ELR (cell line): ENCODE measurements around the gene ABCA8.
"Not testable (repeated sequence)": the region's sequence is repeated elsewhere in the genome, so short reads cannot be mapped to it uniquely, and the experiment has no call there.

Experiments used
- DNase-seq: peaks from one replicate; pipeline ENCODE4 v3.0.0-alpha.2; 2015; ENCODE audit warnings: low read depth

The ABCA8 gene

DNA sequence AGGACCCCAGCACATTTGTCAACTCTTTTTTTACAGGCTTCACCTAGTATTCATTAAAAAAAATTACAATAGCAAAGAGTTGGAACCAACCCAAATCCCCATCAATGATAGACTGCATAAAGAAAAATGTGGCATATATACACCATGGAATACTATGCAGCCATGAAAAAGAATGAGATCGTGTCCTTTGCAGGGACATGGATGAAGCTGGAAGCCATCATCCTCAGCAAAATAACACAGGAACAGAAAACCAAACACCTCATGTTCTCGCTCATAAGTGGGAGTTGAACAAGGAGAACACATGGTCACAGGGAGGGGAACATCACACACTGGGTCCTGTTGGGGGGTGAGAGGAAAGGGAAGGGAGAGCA, 11.4 kb downstream of the ABCA8 start:
- not testable (repeated sequence) for DNase-seq

DNA sequence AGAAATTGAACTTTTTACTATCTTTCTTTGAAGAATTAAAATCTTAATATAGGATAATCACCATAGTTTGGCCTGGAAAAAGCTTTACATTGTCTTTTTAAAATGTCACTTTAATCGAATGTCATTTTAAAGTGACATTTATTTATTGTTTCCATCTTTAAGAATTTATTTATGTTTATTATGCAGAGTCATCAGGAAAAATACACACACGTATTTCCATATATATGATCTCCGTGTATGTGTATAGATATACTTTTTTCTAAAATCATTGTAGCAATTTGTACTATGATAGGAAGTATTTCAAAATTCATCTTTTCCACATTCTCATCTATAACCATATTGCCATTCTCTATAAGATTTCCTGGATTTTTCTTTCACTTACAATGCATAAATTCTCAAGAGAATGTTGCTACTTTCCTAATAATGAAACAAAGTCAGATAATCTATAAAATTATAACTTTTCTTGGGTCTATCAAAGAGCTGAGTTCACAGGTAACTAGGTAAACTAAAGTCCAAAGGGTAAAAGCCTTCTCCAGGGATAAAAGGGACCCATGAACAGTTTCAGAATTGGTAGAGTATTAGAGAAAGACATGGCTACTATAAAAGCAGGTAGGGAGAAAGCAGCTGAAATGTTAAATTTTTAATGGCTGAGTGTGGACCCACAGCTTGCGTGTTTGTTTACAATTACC, 11.9 kb downstream of the ABCA8 start:
- DNase-seq = no peak

DNA sequence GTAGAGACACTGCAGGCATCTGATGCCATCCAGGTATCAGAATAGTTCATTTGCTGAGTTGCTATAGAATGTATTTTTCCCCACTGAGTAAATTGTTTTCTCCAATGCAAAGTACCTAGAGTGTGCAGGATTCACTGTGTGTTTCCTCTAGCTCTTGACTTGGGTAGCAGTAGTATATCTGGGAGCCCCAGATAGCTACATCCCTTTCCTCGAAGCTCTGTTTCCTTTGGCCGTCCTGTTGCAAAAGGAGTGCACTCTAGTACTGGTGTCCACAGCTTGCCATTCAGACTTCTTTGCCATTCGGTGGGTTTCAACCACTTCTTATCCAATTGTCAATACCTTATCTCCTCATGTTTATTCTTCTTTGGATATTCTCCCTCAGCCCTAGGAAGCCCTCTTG, 12.8 kb downstream of the ABCA8 start:
- DNase-seq = no peak

DNA sequence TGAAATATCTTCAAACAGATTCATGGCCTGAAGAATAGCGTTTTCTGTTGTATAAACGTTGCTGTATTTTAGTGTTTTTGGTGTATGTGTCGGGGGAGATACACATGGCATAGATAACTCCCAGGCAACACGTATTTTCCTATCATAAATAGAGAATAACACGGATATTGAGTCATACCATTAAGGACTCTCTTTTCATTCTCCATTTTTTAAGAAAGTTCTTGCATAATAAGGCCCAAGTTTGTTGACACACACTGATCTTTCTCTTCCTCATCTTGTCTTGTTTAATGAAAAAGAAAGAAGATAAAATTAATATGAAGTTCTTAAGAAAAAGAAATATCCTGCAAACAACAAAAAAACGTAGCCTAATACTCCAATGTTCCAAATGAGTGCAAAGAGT, 13.4 kb downstream of the ABCA8 start:
- DNase-seq = no peak

DNA sequence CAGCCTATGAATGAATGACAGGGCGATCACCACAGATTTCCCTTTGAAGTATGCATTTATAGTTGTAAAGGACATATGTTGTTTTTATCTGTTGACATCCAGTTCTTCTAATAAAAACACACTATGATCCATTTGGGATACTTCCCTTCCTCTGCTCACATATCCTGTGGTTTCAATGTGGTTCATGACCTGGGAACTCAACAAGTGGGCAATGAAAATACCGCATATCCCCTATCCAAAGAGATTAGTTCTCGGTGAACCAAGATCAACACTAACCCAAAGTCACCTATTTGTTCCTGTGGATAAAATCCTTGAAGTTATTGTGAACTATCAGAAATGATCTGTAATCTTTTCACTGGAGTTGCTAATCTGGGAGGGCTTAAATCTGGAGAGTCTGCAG, 16.0 kb downstream of the ABCA8 start:
- DNase-seq = no peak

DNA sequence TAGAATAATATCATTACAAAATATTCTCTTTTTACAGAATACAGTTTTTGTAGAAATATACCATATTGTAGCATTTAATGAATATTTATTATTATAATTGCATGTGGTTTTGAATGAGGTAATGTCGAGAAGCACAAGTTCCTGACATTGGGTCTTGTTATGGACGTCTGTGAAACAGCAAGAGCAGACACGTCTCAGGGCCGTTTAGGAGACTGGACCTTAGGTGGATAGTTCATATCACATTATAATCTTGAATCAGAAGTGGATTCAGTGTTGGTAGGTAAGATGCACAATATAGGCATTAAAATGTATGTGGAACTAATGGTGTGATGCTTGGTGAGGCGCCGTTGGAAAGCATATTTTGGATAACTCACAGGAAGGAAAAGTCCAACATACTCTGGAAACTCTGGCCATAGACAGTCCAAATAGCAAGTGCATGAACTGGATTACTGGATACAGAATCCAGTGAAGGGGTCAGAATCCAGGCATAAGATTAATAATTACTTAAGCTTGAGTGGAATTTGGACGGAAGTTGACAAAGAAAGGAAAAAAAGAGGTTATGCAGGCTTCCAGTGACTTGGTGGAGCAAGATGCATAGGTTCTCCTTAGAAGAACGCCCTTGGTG, 17.2 kb downstream of the ABCA8 start:
- DNase-seq = no peak

DNA sequence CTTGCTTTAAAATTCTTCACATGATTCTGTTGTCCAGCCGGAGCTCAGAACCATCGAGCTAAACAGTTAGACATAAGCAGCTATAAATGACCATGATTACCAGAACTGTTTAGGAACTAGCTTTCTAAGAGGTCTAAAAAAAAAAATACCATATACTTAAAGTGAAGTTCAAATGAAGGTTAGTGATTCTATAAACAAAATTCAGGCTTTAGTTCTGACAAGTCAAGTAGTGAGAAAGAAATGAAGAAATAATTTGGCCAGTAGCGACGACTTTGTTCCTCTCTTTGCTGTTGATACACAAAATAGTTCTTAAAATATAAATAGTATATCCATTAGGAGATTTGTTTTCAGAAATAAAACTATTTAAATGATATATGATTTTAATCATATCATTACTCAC, 27.7 kb downstream of the ABCA8 start:
- no peak for DNase-seq

DNA sequence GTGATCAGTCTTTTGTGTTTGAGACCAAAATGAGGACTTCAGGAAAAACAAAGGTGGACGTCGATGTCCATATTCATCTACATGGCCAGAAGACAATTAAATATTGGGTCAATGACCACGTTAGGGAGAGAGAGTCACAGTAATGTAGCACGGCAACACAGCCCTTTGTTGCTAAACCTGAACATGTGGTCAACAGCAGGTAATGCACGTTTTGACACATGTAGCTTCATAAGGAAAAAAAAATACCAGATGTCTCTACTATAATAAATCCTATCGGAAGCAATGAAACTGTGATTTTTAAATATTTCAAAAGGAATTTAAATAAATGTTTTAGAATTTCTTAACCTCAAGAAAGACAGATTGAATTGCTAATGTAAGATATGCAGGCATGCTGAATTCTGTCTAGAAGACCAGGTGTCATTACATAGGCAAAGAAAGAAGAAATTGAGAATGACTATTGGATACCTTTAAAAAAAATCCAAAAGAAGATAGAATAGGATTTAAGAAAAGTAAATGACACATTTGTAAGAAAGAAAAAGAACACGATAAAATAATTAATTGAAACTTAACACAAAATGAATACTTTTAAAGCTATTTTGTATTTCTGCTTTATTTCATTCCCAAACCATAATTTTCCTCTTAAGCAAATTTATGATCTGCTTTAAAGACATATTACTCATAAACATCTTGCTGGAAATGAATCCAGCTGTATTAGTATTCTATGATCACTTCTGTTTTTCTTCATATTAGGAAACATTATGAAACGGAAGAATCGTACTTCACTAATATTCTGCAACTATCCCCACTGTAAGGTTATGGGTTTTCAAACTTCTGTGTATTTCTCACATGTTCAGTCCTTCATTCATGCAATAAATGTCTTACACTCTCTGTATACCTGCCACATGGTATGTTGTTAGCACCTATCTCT, 30.1 kb downstream of the ABCA8 start:
- DNase-seq = no peak

DNA sequence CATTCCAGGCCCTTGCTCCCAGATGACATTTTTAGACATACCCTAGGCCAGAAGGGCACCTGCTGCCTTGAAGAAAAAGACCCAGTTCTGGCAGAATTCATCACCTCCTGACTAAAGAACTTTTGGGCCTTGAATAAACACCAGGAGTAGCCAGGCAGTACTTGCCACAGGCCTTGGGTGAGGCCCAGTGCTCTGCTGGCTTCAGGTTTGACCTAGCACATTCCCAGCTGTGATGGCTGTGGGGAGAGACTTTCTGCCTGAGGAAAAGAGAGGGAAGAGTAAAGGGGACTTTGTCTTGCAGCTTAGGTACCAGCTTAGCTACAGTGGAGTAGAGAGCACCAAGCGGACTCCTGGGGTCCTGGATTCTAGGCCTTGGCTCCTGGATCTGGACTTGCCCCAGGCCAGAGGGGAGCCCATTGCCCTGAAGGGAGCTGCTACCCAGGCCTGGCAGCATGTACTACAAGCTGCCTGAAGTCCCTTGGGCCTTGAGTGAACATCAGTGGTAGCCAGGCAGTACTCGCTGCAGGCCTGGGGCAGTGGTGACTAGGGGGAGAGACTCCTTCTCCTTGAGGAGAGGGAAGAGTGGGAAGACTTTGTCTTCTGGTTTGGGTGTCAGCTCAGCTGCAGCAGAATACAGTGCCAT, 44.3 kb downstream of the ABCA8 start:
- no peak for DNase-seq

DNA sequence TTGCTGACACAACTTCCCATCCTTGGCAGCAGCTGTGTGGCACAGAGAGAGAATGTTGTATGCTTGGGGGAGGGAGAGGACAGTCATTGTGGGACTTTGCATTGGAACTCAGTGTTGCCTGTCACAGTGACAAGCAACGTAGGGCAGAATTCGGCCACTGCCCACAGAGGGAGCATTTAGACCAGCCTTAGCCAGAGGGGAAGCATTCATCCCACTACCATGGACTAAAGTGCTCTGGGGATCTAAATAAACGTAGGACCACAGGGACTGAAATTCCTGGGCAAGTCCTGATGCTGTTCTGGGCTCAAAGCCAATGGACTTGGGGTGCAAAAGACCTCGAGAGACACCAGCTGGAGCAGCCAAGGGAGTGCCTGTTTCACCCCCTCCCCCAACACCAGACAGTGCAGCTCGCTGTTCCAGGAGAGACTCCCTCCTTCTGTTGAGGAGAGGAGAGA, 44.9 kb downstream of the ABCA8 start:
- DNase-seq = no peak

DNA sequence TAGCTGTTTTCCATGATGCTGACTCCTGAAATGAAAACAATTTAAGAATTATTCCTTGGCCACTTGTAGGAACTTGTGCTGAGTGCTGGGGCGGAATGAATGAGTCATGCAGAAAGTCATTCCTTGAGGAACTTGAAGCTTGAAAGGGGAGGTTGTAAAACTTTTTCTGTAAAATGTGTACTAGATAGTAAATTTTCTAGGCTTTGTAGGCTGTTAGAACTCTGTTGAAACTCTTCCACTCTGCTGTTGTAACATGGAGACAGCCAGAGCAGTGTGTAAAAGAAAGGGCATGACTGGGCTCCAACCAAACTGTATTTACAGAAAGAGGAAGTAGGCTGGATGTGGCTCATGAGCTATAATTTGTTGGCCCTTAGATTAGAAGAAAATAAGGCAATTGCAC, 46.1 kb downstream of the ABCA8 start:
- peak; percentile 84 for DNase-seq

DNA sequence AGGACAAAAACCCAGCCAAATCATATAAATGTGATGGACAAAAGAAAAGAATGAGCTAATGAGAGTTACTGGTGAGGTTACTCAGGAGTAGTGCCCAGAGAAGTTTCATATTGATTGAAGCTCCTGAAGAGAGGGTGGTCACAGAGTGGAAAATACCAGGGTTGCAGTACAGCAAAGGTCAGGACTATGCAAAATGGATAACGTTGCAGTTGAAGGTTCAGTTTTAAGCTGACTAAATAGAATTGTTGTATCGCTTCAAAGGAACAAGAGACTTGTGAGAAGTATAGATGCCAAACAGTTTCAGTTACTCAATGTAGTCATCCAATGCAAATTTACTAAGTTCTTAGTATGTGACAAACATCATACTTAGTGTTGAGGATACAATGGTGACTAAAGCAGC, 47.1 kb downstream of the ABCA8 start:
- DNase-seq = no peak

DNA sequence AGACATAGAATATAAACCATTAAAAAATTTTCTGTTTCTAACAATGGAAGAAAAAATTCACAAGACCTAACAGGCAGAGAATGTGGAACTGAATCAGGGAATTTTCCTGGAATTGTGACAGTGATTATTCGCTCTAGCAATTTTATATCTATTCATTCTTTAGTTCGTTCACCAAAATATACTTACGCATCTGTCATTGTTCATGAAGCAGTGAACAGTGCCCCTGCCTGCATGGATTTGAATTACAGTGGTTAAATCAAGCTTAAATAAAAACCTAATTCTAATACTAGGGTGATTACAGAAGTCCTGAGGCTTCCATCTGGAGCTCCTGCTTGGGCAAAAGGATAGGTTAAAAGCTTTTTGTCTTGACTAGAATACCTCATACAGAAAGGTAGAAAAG, 48.6 kb downstream of the ABCA8 start:
- peak; percentile 48 for DNase-seq

DNA sequence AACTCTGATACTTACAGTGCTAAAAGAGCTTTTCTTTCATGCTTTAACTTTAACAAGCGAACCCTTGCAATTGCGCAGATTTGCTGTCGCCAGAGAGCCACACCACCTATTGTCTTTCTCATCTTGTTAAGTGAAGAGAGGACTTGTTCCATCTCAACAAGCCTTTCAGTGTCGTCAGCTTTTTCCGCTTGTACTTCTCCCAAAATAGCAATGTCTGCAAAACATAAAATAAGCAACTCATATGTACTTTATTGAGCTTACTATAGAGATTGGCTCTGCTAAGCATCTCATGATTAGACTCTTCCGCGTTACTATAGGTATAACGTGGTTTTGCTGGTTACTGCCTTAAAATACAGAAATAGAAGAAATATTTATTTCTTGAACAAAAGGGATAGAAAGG, 51.9 kb downstream of the ABCA8 start:
- no peak for DNase-seq

DNA sequence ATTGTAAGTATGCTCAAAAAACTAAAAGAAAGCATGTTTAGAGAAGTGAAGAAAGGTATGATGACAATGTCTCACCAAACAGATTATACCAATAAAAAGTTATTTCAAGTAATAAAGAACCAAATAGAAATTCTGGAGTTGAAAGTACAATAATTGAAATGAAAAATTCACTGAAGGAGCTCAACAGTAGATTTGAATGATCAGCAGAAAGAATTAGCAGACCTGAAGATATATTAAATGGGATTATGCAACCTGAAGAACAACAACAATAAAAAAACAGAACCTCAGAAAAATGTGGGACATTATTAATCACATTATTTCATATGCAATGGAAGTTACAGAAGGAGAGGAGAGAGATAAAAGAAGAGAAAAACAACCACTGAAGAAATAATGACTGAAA, 57.6 kb downstream of the ABCA8 start:
- DNase-seq = no peak

DNA sequence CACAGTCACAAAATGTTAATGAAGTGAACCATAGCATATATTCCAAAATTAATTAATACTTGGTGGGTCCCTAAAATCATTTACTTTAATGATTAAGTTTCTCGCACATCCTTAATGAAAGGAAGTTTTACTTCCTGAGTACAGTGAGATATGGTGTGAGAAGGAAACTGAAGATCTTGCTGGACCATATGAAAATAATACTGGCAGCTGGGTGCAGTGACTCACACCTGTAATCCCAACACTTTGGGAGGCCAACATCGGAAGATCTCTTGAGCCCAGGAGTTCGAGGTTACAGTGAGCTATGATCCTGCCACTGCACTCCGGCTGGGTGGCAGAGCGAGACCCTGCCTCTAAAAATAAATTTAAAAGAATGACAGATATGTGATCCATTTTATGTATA, 62.5 kb downstream of the ABCA8 start:
- no peak for DNase-seq

DNA sequence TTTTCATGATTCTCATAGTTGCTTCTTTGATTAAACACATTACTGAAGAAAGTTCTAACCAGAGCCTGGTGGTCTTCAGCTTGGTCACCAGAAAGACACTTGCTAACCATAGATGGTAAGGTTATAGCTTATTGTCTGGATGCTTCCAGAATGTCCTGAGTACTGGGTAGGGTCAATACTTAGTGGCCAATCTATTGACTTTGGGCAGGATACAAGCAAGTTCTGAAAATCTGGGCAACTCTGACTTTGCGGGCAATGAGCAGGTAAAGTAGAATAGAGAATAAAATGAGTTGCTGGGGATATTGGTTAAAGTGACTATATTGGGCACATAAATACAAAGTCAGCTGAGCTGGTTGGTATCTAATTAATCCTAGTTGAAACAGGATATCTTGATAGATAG, 63.0 kb downstream of the ABCA8 start:
- no peak for DNase-seq

DNA sequence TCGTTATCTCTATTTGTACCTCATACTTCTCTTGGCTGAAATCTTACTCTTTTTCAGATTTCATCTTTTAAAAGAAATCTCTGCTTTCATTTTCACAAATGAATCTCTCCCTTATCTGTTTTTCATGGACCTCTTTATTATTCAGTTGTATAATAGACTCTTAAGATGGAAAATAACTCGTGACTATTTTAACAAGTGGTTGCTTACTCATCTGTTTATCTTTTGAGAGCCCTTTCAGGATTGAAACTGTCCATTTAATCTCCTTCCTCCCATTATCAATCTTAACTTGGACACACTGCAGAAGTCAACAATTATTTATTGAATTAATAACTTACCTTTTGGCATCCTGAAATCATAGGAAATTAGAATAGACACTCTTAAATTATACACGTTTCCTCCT, 68.8 kb downstream of the ABCA8 start:
- DNase-seq = peak; percentile 36

DNA sequence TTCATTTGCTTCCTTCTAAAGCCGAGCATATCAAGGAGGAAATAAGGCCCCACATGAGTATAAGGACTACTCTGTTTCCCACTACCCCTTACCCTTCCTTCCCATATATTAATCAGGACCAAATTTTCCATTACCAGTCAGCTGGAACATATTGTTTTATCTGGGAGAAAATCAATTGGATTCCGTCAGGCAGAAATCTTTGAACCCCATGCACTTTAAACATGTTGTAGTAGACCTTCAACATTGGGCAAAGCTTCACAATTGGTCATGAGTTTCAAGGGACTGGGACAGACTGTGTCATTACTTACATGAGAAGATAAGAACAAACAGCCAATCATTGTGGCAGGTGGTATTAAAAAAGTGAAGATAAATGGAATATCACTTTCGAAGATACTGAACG, 70.3 kb downstream of the ABCA8 start:
- no peak for DNase-seq

DNA sequence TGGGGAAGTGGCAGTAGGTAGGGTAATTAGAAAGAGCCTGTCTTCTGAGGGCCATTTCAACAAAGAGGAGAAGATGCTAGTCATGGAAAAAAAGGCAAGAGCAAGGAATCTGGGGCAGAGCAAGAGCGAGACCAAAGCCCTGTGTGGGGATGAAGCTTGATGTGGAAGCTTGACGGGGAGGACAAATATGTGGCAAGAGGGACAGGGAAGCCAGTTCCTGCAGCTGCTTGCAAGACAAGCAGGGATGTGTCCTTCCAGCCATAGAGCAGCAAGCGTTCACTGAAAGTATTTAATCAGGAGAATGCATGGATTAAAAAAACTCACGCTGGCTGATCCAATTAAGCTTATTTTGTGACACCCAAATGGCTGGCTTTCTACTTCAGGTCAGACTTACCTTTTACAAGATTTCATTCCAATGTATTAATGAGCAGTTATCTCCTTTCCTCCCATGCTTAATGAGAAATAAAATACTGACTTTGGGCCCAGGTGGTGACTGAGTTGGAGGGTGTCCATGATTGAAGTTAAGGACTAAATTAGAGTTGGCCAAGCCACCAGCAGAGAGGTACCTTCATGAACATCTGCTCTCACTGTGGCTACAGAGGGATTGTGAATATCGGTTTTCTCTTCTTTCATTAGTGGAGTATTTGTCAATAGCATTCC, 76.8 kb downstream of the ABCA8 start:
- DNase-seq = no peak

DNA sequence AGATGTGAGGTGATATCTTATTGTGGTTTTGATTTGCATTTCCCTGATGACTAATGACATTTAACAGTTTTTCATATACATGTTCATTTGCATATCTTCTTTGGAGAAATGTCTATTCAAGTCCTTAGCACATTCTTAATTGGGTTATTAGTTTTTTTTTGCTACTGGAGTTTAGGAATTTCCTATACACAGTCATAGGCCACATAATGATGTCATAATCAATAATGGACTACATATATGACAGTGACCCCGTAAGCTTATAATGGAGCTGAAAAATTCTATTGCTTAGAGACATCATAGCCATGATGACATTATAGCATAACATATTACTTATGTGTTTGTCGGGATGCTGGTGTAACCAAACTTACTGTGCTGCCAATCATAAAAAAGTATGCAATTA, 83.7 kb downstream of the ABCA8 start:
- DNase-seq = no peak

DNA sequence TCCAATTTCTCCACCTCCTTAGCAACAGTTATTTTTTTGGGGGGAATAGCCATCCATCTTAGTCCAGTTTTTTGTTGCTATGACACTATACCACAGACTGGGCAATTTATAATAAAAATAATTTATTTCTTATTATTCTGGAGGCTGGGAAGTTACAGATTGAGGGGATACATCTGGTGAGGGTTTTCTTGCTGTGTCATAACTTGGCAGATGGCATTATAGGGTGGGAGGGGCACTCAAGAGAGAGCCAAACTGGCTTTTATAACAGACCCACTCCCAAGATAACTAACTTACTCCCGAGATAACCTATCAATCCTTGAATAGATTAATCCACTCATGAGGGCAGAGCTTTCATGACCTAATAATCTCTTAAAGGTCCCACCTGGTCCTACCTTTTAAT, 84.2 kb downstream of the ABCA8 start:
- DNase-seq = no peak
